ENCODE measurements around the gene NAV2.

NAV2 gene

DNA sequence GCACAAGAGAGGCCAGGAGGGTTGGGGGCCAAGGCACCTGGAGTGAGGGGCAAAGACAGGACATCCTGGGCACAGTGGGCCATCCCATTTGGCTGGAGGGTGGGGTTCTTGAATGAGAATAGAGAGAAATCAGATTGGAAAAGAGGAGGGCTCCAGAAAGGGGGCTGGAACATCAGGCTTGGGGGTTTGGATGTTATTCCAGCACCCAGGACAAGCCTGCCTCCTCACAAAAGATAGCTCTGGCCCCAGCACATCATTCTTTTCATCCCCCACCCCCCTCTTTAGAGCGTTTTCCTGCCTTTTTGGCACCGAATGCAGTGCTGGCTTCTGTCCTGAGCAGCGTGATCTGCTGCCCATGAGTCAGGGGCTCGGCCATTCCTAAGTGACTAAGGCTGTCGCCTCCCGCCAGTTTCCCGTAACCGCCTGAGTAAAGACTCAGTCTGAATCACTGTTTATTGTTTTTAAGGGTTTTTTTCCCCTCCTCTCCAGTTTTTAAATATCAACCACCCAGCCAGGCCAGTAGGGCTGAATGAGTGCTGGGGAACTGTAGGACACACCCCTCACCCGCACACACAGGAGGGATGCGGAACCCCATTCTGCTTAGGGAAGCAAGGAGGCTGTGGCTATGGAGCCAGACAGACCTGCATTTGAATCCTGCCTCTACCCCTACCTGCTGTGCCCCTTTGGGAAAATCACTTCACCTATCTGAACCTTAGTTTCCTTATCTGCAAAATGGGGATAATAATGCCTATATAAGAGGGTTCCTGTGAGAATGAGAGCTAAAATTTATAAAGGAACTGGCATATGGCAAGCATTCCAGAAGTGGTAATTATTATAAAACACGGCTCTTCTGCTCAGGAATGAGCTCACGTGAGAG is 32.4 kb upstream of the NAV2 start:
- H3K9ac ChIP-seq (ENCODE audit: low read length): no peak overlapping the region
- H3K27ac ChIP-seq (ENCODE audit: low read length): no peak overlapping the region
- H3K4me2 ChIP-seq (ENCODE audit: low read depth, low read length): no peak overlapping the region
- TF ChIP-seq EZH2phosphoT487 (IDR thresholded peaks at IDR 0.05; ENCODE audit: low read length) (no peak), EZH2 (optimal IDR thresholded peaks at IDR 0.05; ENCODE audit: low read depth, low read length) (no peak)
- TF ChIP-seq, protein P1, sequence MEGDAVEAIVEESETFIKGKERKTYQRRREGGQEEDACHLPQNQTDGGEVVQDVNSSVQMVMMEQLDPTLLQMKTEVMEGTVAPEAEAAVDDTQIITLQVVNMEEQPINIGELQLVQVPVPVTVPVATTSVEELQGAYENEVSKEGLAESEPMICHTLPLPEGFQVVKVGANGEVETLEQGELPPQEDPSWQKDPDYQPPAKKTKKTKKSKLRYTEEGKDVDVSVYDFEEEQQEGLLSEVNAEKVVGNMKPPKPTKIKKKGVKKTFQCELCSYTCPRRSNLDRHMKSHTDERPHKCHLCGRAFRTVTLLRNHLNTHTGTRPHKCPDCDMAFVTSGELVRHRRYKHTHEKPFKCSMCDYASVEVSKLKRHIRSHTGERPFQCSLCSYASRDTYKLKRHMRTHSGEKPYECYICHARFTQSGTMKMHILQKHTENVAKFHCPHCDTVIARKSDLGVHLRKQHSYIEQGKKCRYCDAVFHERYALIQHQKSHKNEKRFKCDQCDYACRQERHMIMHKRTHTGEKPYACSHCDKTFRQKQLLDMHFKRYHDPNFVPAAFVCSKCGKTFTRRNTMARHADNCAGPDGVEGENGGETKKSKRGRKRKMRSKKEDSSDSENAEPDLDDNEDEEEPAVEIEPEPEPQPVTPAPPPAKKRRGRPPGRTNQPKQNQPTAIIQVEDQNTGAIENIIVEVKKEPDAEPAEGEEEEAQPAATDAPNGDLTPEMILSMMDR (IDR thresholded peaks at IDR 0.05; ENCODE audit: low read length): no peak
- no peak for DNase-seq
- H3K9me2 ChIP-seq (replicated peaks; ENCODE audit: insufficient read depth, low read length): no peaks in the 10 kb centered on the region
- no peaks in the 10 kb centered on the region for H3K36me3 ChIP-seq (replicated peaks; ENCODE audit: insufficient read depth, low read length)
- H4K20me1 ChIP-seq (ENCODE audit: insufficient read depth, low read length): no peaks in the 10 kb centered on the region
- H3K27me3 ChIP-seq (replicated peaks; ENCODE audit: insufficient read depth, low read length): no peaks in the 10 kb centered on the region
- H3K4me3 ChIP-seq (ENCODE audit: low read length): no peak overlapping the region
- no peaks in the 10 kb centered on the region for H3K79me2 ChIP-seq (ENCODE audit: low read length)
- H3K9me3 ChIP-seq (replicated peaks; ENCODE audit: insufficient read depth, low read length): no peaks in the 10 kb centered on the region
- no peaks in the 10 kb centered on the region for H3F3A ChIP-seq (ENCODE audit: insufficient read depth, low read length)
- H3K4me1 ChIP-seq (ENCODE audit: low read length): no peaks in the 10 kb centered on the region
- H2AFZ ChIP-seq (ENCODE audit: low read length): no peak overlapping the region

DNA sequence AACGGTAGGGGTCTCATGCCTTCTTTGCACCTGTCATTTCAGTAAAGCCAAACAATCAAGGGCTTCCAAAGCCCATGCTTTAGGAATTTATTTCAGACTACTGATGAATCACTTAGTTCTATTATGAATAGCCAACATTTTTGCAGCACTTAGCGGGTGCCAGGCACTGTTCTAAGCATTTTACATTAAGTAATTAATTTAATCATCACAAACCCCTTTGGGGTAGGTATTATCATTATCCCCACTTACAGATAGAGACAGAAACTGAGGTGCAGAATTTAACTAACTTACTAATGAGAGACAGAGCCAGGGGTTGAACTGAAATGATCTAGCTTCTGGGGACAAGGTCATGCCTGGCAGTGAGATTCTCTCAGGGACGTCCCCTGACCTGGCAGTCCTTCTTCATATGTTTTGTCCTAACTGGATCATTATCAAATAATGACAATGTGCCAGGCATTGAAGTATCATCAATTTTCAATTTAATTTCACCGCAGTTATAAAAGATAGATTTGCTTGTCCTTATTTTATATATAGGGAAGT is 31.7 kb upstream of the NAV2 start:
- DNase-seq: no peak
- Histone ChIP-seq H3K79me2 (ENCODE audit: low read length) (no peaks in the 10 kb centered on the region), H3F3A (ENCODE audit: insufficient read depth, low read length) (no peaks in the 10 kb centered on the region), H3K4me2 (ENCODE audit: low read depth, low read length) (no peak overlapping the region), H2AFZ (ENCODE audit: low read length) (no peak overlapping the region), H3K27me3 (replicated peaks; ENCODE audit: insufficient read depth, low read length) (no peaks in the 10 kb centered on the region), H3K36me3 (replicated peaks; ENCODE audit: insufficient read depth, low read length) (no peaks in the 10 kb centered on the region), H4K20me1 (ENCODE audit: insufficient read depth, low read length) (no peaks in the 10 kb centered on the region), H3K4me1 (ENCODE audit: low read length) (no peaks in the 10 kb centered on the region), H3K9me3 (replicated peaks; ENCODE audit: insufficient read depth, low read length) (no peaks in the 10 kb centered on the region), H3K27ac (ENCODE audit: low read length) (no peak overlapping the region), H3K4me3 (ENCODE audit: low read length) (no peak overlapping the region), H3K9me2 (replicated peaks; ENCODE audit: insufficient read depth, low read length) (no peaks in the 10 kb centered on the region), H3K9ac (ENCODE audit: low read length) (no peak overlapping the region)
- no peak for TF ChIP-seq EZH2 (optimal IDR thresholded peaks at IDR 0.05; ENCODE audit: low read depth, low read length)
- TF ChIP-seq, protein P1 (IDR thresholded peaks at IDR 0.05; ENCODE audit: low read length): no peak
- no peak for TF ChIP-seq EZH2phosphoT487 (IDR thresholded peaks at IDR 0.05; ENCODE audit: low read length)

DNA sequence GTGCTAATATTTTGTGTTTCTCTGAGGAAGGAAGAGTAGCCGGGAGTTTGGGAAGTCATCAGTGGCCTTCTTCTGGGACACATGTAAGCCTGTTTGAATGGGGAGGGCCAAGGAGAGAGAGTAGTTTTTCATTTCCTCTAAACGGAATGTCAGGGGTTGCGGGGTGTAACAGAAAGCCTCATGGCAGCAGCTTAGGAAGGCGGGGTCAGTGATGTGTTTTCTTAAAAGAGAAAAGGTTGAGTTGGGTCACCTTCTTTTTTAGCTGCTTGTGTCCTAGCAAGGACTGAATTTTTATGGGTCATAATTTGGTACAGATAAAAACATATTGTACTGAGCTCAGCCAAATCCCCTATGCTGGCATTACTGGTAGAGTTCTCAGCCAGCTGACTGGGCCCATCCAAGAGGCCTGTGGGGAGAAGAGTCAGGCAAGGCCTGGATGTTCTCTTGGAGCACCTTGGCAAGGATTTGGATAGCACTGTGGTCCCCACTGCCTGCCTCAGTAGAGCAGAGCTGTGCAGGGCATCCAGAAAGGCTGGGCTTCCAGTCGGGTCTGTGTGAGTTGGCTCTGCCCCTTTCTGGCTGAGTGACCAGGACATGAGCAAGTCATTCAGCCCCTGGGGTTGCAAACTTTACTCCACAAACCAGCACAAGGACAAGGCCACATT is 29.4 kb upstream of the NAV2 start:
- Histone ChIP-seq H3K27ac (ENCODE audit: low read length) (no peak overlapping the region), H3F3A (ENCODE audit: insufficient read depth, low read length) (no peaks in the 10 kb centered on the region; the same call in 1 of the 2 replicates), H3K27me3 (replicated peaks; ENCODE audit: insufficient read depth, low read length) (no peaks in the 10 kb centered on the region), H3K4me1 (ENCODE audit: low read length) (peaks cover 10% of the 10 kb centered on the region), H3K4me2 (ENCODE audit: low read depth, low read length) (no peak overlapping the region), H3K9ac (ENCODE audit: low read length) (no peak overlapping the region), H3K4me3 (ENCODE audit: low read length) (no peak overlapping the region), H2AFZ (ENCODE audit: low read length) (no peak overlapping the region), H3K9me2 (replicated peaks; ENCODE audit: insufficient read depth, low read length) (no peaks in the 10 kb centered on the region), H3K9me3 (replicated peaks; ENCODE audit: insufficient read depth, low read length) (no peaks in the 10 kb centered on the region), H4K20me1 (ENCODE audit: insufficient read depth, low read length) (no peaks in the 10 kb centered on the region), H3K36me3 (replicated peaks; ENCODE audit: insufficient read depth, low read length) (no peaks in the 10 kb centered on the region), H3K79me2 (ENCODE audit: low read length) (no peaks in the 10 kb centered on the region)
- DNase-seq: no peak
- TF ChIP-seq, protein P1 (IDR thresholded peaks at IDR 0.05; ENCODE audit: low read length): no peak
- TF ChIP-seq EZH2phosphoT487 (IDR thresholded peaks at IDR 0.05; ENCODE audit: low read length): no peak
- no peak for TF ChIP-seq EZH2 (optimal IDR thresholded peaks at IDR 0.05; ENCODE audit: low read depth, low read length)
